OCI-LY3 (cell line): ENCODE results near the gene AK4.

ENCODE experiments used
- H2AFZ ChIP-seq: fragments of 200-600, 300-600 bp; shearing (Covaris generic); 2 replicates; pipeline ENCODE4 v1.6.0; 2014; ENCODE audit warnings: antibody characterized with exemption, low read depth, low read length
- H3K27ac ChIP-seq: fragments of 200-600, 300-600 bp; sonication (generic); 2 replicates; pipeline ENCODE4 v1.5.1; 2014; ENCODE audit warnings: mild to moderate bottlenecking, low read length, moderate library complexity, mixed read lengths
- H3K27me3 ChIP-seq: fragments of 200-600, 300-600 bp; sonication (generic); 2 replicates; pipeline ENCODE4 v1.6.1; 2014; ENCODE audit warnings: low read depth, low read length, mixed read lengths
- H3K36me3 ChIP-seq: fragments of 200-600, 300-600 bp; sonication (generic); replicated peaks from 2 replicates; pipeline ENCODE3; 2014; ENCODE audit warnings: low read depth, low read length, mixed read lengths
- H3K4me1 ChIP-seq: fragments of 300-600, 200-600 bp; sonication (generic); 2 replicates; pipeline ENCODE4 v1.6.1; 2014; ENCODE audit warnings: low read length, mixed read lengths
- H3K4me2 ChIP-seq: fragments of 200-600, 300-600 bp; sonication (generic); 2 replicates; pipeline ENCODE4 v1.6.1; 2014; ENCODE audit warnings: low read length, mixed read lengths
- H3K4me3 ChIP-seq: fragments of 300-600, 200-600 bp; sonication (generic); 2 replicates; pipeline ENCODE4 v1.5.1; 2014; ENCODE audit warnings: antibody characterized with exemption, mild to moderate bottlenecking, low read length, moderate library complexity
- H3K79me2 ChIP-seq: fragments of 300-600, 200-600 bp; shearing (Covaris generic); 2 replicates; pipeline ENCODE4 v1.6.1; 2014; ENCODE audit warnings: mild to moderate bottlenecking, low read length, mixed read lengths
- H3K9ac ChIP-seq: fragments of 300-600, 200-600 bp; shearing (Covaris generic); 2 replicates; pipeline ENCODE4 v1.6.0; 2014; ENCODE audit warnings: mild to moderate bottlenecking, low read length, moderate library complexity
- H3K9me3 ChIP-seq: fragments of 200-600, 300-600 bp; shearing (Covaris generic); 2 replicates; pipeline ENCODE4 v1.6.1; 2014; ENCODE audit warnings: low read length, mixed read lengths; ENCODE audit not compliant: insufficient read depth
- H4K20me1 ChIP-seq: fragments of 200-600, 300-600 bp; sonication (generic); 2 replicates; pipeline ENCODE4 v1.6.1; 2016; ENCODE audit warnings: low read length, mixed read lengths; ENCODE audit not compliant: insufficient read depth
- EZH2phosphoT487 ChIP-seq: fragments of 200-600 bp; shearing (Covaris generic); IDR thresholded peaks from 2 replicates; pipeline ENCODE4 v1.6.1; 2018; ENCODE audit warnings: antibody characterized with exemption, mixed run types, low read depth
- TF ChIP-seq, protein P1 (sequence below): fragments of 200-600, 300-600 bp; sonication (generic); IDR thresholded peaks from 2 replicates; pipeline ENCODE4 v1.5.1; 2014; ENCODE audit warnings: antibody characterized with exemption, low read length, low read depth

Gene AK4

DNA sequence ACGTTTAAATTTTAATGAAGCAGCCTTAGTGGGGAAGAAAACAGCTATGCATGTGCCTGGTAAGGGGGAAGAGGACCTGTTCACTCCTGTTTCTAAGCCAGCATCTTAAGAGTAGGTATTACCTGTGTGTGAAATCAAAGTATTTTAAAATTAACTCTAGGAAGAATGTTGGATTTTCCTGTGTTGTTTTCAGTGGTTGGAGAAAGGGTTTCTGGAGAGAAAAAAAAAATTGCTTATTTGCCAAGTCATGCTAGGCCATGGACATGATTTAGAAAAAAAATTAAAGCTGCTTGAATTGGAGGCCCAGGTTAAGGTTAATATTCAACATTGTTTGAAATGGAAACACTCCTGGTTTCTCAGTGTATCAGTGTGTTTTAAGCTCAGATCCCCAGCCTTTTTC lies 118.5 kb downstream of the AK4 start:
- Histone ChIP-seq H3K36me3 (no peaks in the 10 kb centered on the region), H3K4me1 (no peaks in the 10 kb centered on the region), H3K27ac (no peak overlapping the region), H3K4me2 (no peak overlapping the region), H3K9ac (no peak overlapping the region), H3K27me3 (no peaks in the 10 kb centered on the region), H2AFZ (no peak overlapping the region), H3K4me3 (no peak overlapping the region), H4K20me1 (no peaks in the 10 kb centered on the region), H3K9me3 (no peaks in the 10 kb centered on the region), H3K79me2 (no peaks in the 10 kb centered on the region)
- TF ChIP-seq, protein P1, sequence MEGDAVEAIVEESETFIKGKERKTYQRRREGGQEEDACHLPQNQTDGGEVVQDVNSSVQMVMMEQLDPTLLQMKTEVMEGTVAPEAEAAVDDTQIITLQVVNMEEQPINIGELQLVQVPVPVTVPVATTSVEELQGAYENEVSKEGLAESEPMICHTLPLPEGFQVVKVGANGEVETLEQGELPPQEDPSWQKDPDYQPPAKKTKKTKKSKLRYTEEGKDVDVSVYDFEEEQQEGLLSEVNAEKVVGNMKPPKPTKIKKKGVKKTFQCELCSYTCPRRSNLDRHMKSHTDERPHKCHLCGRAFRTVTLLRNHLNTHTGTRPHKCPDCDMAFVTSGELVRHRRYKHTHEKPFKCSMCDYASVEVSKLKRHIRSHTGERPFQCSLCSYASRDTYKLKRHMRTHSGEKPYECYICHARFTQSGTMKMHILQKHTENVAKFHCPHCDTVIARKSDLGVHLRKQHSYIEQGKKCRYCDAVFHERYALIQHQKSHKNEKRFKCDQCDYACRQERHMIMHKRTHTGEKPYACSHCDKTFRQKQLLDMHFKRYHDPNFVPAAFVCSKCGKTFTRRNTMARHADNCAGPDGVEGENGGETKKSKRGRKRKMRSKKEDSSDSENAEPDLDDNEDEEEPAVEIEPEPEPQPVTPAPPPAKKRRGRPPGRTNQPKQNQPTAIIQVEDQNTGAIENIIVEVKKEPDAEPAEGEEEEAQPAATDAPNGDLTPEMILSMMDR: no peak
- no peak for TF ChIP-seq EZH2phosphoT487

DNA sequence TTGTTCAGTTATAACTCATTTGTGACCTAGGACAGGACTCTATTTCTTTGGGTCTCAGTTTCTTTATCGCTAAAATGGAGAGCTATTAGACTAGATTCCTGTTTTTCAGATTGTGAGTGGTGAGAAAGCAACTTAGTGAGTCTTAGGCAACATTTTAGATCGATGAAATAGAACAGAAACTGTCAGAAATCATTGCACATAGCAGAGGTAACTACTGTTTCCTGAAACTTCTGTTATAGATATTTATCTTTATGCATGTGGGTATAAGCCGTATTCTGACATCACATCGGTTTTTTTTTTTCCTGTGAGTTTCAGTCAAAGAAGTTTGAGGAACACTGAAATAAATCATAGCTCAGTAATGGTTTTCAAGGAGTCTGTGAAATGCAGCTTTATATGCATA lies 119.3 kb downstream of the AK4 start:
- Histone ChIP-seq H3K36me3 (no peaks in the 10 kb centered on the region), H3K27ac (no peak overlapping the region), H3K4me3 (no peak overlapping the region), H3K9me3 (no peaks in the 10 kb centered on the region), H2AFZ (no peak overlapping the region), H3K4me2 (no peak overlapping the region), H3K4me1 (no peaks in the 10 kb centered on the region), H3K79me2 (no peaks in the 10 kb centered on the region), H3K9ac (no peak overlapping the region), H4K20me1 (no peaks in the 10 kb centered on the region), H3K27me3 (no peaks in the 10 kb centered on the region)
- no peak for TF ChIP-seq EZH2phosphoT487
- TF ChIP-seq, protein P1: no peak

DNA sequence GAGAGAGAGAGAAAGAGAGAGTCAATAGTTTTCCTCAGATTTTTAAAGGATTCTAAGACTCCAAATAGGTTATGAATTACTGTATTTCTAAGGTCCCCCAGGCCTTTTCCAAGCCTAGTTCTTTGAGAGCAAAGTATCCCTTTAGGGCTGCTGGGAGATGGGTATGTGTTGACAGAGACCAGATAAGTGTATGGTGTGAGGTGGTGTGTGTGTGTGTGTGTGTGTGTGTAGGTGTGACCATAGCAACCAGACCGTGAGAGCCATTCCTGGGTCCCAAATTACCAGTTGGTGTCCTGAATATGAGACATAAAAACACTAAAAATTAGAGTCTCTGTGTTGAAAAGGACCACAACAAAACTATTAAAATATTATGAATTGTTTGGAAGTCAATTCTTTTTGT lies 119.7 kb downstream of the AK4 start:
- no peak overlapping the region for H3K9ac ChIP-seq
- H3K4me2 ChIP-seq: no peak overlapping the region
- TF ChIP-seq, protein P1: no peak
- H3K4me1 ChIP-seq: no peaks in the 10 kb centered on the region
- no peaks in the 10 kb centered on the region for H3K79me2 ChIP-seq
- H3K4me3 ChIP-seq: no peak overlapping the region
- no peaks in the 10 kb centered on the region for H3K9me3 ChIP-seq
- no peaks in the 10 kb centered on the region for H4K20me1 ChIP-seq
- no peak overlapping the region for H2AFZ ChIP-seq
- no peaks in the 10 kb centered on the region for H3K27me3 ChIP-seq
- H3K27ac ChIP-seq: no peak overlapping the region
- H3K36me3 ChIP-seq: no peaks in the 10 kb centered on the region

DNA sequence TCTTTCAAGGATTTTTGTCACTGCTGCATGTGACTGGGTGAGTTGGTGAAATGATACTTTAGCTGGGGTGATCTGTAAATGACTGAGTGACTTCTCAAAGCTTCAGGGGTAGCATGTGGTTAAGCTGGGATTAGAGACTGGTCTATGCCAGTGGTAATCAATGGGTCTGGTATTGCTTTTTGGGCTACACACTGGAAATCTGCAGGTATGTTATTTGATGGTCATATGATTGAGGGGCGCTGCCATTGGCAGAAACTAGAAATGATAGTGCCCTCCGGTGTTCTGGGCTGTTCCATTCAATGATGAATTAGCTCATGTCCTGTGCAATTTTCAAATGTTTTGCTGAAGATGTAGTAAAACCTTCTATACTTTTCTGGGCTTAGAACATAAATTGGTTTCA lies 121.6 kb downstream of the AK4 start:
- no peak overlapping the region for H3K4me2 ChIP-seq
- no peak overlapping the region for H2AFZ ChIP-seq
- no peaks in the 10 kb centered on the region for H3K36me3 ChIP-seq
- no peaks in the 10 kb centered on the region for H3K9me3 ChIP-seq
- H3K4me3 ChIP-seq: no peak overlapping the region
- H3K79me2 ChIP-seq: no peaks in the 10 kb centered on the region
- H3K27ac ChIP-seq: no peak overlapping the region
- H3K27me3 ChIP-seq: no peaks in the 10 kb centered on the region
- no peak overlapping the region for H3K9ac ChIP-seq
- no peaks in the 10 kb centered on the region for H3K4me1 ChIP-seq
- H4K20me1 ChIP-seq: no peaks in the 10 kb centered on the region
- TF ChIP-seq, protein P1: peak; percentile 15
- TF ChIP-seq EZH2phosphoT487: no peak
